AG04449 (cell line): ENCODE data around the gene NDUFA12.

Source experiments
- CTCF ChIA-PET: fragments of 350-600 bp; formaldehyde crosslinking; extraction: SDS; loops from one replicate; lab custom pipeline; 2021; ENCODE audit warnings: antibody characterized with exemption; lab: Yijun Ruan, JAX
- POLR2A ChIA-PET: fragments of 400-600, 350-600 bp; formaldehyde crosslinking; extraction: SDS; loops from one replicate; lab custom pipeline; 2020; ENCODE audit warnings: antibody characterized with exemption, inconsistent platforms; lab: Yijun Ruan, JAX
- DNase-seq: peaks from one replicate; pipeline ENCODE4 v3.0.0-alpha.2; 2010; ENCODE audit warnings: low read depth, low spot score
- H3K4me3 ChIP-seq: 2 replicates; pipeline ENCODE4 v1.5.1; 2011; ENCODE audit warnings: low read depth, mild to moderate bottlenecking, control low read depth, low read length
- TF ChIP-seq, protein P1 (sequence below): IDR thresholded peaks from one replicate; pipeline ENCODE4 v1.5.1; 2011; ENCODE audit warnings: mild to moderate bottlenecking, moderate library complexity, low read length, control low read depth, inconsistent platforms; ENCODE audit not compliant: insufficient read depth; ENCODE audit errors: missing control alignments

The NDUFA12 gene

GRCh38 chr12:95003213-95003920 is at the start of gene NDUFA12:
NDUFA12 (minus strand) TSS chr12:95003697; CDS start chr12:95003680, 17 bp downstream.
- ChIA-PET CTCF (interaction anchor here (1.2 to 1.3 kb wide), 4 partner anchors 9 to 531 kb away, joined by 3 to 4 read pairs (median 4); partner anchors contain the start of gene NR2C1), POLR2A (interaction anchor here (0.6 to 1.4 kb wide), 4 partner anchors 10 to 536 kb away, joined by 3 to 17 read pairs (median 3); no protein-coding TSS in a partner anchor)
- peak; percentile 70 for DNase-seq
- TF ChIP-seq, protein P1, sequence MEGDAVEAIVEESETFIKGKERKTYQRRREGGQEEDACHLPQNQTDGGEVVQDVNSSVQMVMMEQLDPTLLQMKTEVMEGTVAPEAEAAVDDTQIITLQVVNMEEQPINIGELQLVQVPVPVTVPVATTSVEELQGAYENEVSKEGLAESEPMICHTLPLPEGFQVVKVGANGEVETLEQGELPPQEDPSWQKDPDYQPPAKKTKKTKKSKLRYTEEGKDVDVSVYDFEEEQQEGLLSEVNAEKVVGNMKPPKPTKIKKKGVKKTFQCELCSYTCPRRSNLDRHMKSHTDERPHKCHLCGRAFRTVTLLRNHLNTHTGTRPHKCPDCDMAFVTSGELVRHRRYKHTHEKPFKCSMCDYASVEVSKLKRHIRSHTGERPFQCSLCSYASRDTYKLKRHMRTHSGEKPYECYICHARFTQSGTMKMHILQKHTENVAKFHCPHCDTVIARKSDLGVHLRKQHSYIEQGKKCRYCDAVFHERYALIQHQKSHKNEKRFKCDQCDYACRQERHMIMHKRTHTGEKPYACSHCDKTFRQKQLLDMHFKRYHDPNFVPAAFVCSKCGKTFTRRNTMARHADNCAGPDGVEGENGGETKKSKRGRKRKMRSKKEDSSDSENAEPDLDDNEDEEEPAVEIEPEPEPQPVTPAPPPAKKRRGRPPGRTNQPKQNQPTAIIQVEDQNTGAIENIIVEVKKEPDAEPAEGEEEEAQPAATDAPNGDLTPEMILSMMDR, result peak; percentile 15
- peak within 1 kb of the TSS; percentile 92 for H3K4me3 ChIP-seq

GRCh38 chr12:95051241-95051640 is 47.7 kb upstream of the NDUFA12 start:
- no peak for DNase-seq
- TF ChIP-seq, protein P1, result no peak
- H3K4me3 ChIP-seq, result no peak overlapping the region
- ChIA-PET POLR2A (no interaction called here), CTCF (interaction anchor here (1.0 to 1.2 kb wide), 2 partner anchors 15 to 21 kb away, joined by 3 read pairs; no protein-coding TSS in a partner anchor)

- POLR2A ChIA-PET, result no interaction called here
- TF ChIP-seq, protein P1, result no peak
- H3K4me3 ChIP-seq, result no peak overlapping the region
- no peak for DNase-seq
- CTCF ChIA-PET, result no interaction called here
Observed at GRCh38 chr12:95037906-95038305, 34.4 kb upstream of the NDUFA12 start.

GRCh38 chr12:95034750-95035149 is 31.3 kb upstream of the NDUFA12 start:
- ChIA-PET POLR2A (no interaction called here), CTCF (no interaction called here)
- DNase-seq, result no peak
- no peak overlapping the region for H3K4me3 ChIP-seq
- TF ChIP-seq, protein P1, result no peak

DNA sequence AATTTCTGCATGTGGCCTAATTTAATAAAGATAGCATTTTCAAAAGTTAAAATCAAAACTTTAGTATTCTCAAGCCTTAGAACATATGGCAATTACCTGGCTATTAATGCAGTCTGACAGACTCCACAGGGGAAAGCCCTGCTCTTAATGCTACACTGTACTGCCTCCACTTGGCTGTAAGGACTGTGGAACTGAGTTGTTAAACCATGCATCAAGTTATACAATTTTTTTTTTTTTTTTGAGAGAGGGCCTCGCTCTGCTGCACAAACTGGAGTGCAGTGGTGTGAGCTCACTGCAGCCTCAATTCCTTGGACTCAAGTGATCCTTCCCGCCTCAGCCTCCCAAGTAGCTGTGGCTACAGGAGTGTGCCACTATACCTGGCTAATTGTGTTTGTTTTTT is 19.0 kb upstream of the NDUFA12 start:
- ChIA-PET POLR2A (no interaction called here), CTCF (no interaction called here)
- TF ChIP-seq, protein P1, result no peak
- H3K4me3 ChIP-seq, result no peak overlapping the region
- DNase-seq, result no peak

GRCh38 chr12:95017482-95017881 is 14.0 kb upstream of the NDUFA12 start:
- TF ChIP-seq, protein P1, result no peak
- H3K4me3 ChIP-seq, result no peak overlapping the region
- CTCF ChIA-PET, result no interaction called here
- no peak for DNase-seq
- POLR2A ChIA-PET, result no interaction called here
